ENCODE measurements around the gene KCTD21.

KCTD21 gene

GRCh38 chr11:78139422-78140391 lies 48.7 kb downstream of the KCTD21 start, which contains the start of gene ALG8:
ALG8 (minus strand) TSS chr11:78139626; CDS start chr11:78139588, 38 bp downstream.
- peak; percentile 98 for DNase-seq (ENCODE audit: low spot score)

- peak; percentile 27 for DNase-seq (ENCODE audit: low spot score)
These were observed 49.6 kb downstream of the KCTD21 start for GRCh38 chr11:78138694-78139421.

- no peak for DNase-seq (ENCODE audit: low spot score)
These were observed 50.1 kb downstream of the KCTD21 start for GRCh38 chr11:78138291-78138690.

GRCh38 chr11:78132475-78132874 lies 56.0 kb downstream of the KCTD21 start:
- no peak for DNase-seq (ENCODE audit: low spot score)

GRCh38 chr11:78131956-78132355 lies 56.5 kb downstream of the KCTD21 start:
- DNase-seq (ENCODE audit: low spot score): no peak

GRCh38 chr11:78127403-78127802 lies 61.0 kb downstream of the KCTD21 start:
- no peak for DNase-seq (ENCODE audit: low spot score)
